HCEC 1CT (cell line): ENCODE measurements around the gene HS1BP3.

Source experiments
- DNase-seq: peaks from one replicate; pipeline ENCODE4 v3.0.0-alpha.2; 2017

HS1BP3 gene

GRCh38 chr2:20662308-20662937, 11.5 kb upstream of the HS1BP3 start:
- DNase-seq: no peak

- DNase-seq: peak; percentile 56
Observed at GRCh38 chr2:20661421-20662307, 10.8 kb upstream of the HS1BP3 start.

GRCh38 chr2:20660506-20661420, 9.9 kb upstream of the HS1BP3 start:
- peak; percentile 13 for DNase-seq

GRCh38 chr2:20657522-20658235, 6.8 kb upstream of the HS1BP3 start:
- DNase-seq: no peak

- no peak for DNase-seq
Observed at GRCh38 chr2:20656561-20656960, 5.7 kb upstream of the HS1BP3 start.

GRCh38 chr2:20654535-20654813, 3.6 kb upstream of the HS1BP3 start:
- no peak for DNase-seq

- no peak for DNase-seq
Observed at GRCh38 chr2:20653695-20654534, 3.0 kb upstream of the HS1BP3 start.

GRCh38 chr2:20652673-20653575, 2.0 kb upstream of the HS1BP3 start:
- no peak for DNase-seq

- no peak for DNase-seq
Observed at GRCh38 chr2:20652141-20652540, 1.2 kb upstream of the HS1BP3 start.

GRCh38 chr2:20651731-20652099, 817 bp upstream of the HS1BP3 start:
- DNase-seq: no peak

GRCh38 chr2:20650393-20650876, 463 bp downstream of the HS1BP3 start:
- peak; percentile 36 for DNase-seq

- DNase-seq: no peak
Observed at GRCh38 chr2:20649976-20650375, 922 bp downstream of the HS1BP3 start.

- no peak for DNase-seq
Observed at GRCh38 chr2:20649576-20649975, 1.3 kb downstream of the HS1BP3 start.

- DNase-seq: no peak
Observed at GRCh38 chr2:20648831-20649230, 2.1 kb downstream of the HS1BP3 start.

- no peak for DNase-seq
Observed at GRCh38 chr2:20648206-20648605, 2.7 kb downstream of the HS1BP3 start.

GRCh38 chr2:20647738-20648137, 3.2 kb downstream of the HS1BP3 start:
- DNase-seq: no peak

GRCh38 chr2:20647211-20647610, 3.7 kb downstream of the HS1BP3 start:
- DNase-seq: no peak

- no peak for DNase-seq
Observed at GRCh38 chr2:20646446-20646845, 4.5 kb downstream of the HS1BP3 start.

GRCh38 chr2:20645761-20646160, 5.1 kb downstream of the HS1BP3 start:
- DNase-seq: no peak

- no peak for DNase-seq
Observed at GRCh38 chr2:20645301-20645701, 5.6 kb downstream of the HS1BP3 start.

- DNase-seq: no peak
Observed at GRCh38 chr2:20643826-20644225, 7.1 kb downstream of the HS1BP3 start.
